ENCODE measurements around the gene ATG9B.

- TF ChIP-seq POLR2A (IDR thresholded peaks at IDR 0.05; ENCODE audit: low read length) (peak; percentile 28), CTCF (IDR thresholded peaks at IDR 0.05) (peak; percentile 23; the same call in 1 of the 3 replicates), SMC3 (IDR thresholded peaks at IDR 0.05) (0 out of 3 replicates have a peak, but pooled peaks have one; percentile 14), ESRRA (IDR thresholded peaks at IDR 0.05; ENCODE audit: borderline replicate concordance, low read length) (no peak), KDM1A (IDR thresholded peaks at IDR 0.05; ENCODE audit: low read depth) (no peak), RNF2 (IDR thresholded peaks at IDR 0.05; ENCODE audit: borderline replicate concordance, low read depth) (no peak), RFX5 (IDR thresholded peaks at IDR 0.05) (no peak), REST (IDR thresholded peaks at IDR 0.05) (no peak), MAX (IDR thresholded peaks at IDR 0.05) (no peak), POLR2AphosphoS2 (conservative IDR thresholded peaks at IDR 0.05; ENCODE audit: low read length) (no peak), NR3C1 (IDR thresholded peaks at IDR 0.05) (no peak), CEBPB (IDR thresholded peaks at IDR 0.05) (no peak), ZNF302 (CRISPR knock-in tag; IDR thresholded peaks at IDR 0.05) (no peak)
- TF ChIP-seq, protein P1, sequence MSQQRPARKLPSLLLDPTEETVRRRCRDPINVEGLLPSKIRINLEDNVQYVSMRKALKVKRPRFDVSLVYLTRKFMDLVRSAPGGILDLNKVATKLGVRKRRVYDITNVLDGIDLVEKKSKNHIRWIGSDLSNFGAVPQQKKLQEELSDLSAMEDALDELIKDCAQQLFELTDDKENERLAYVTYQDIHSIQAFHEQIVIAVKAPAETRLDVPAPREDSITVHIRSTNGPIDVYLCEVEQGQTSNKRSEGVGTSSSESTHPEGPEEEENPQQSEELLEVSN (IDR thresholded peaks at IDR 0.05; ENCODE audit: borderline replicate concordance, low read depth) = no peak
Measured at GRCh38 chr7:151059367-151060112, 35.2 kb upstream of the ATG9B start, which contains the start of gene SLC4A2.

Measured in A549 (cell line).